ENCODE data around the gene TMEM212.

DNA sequence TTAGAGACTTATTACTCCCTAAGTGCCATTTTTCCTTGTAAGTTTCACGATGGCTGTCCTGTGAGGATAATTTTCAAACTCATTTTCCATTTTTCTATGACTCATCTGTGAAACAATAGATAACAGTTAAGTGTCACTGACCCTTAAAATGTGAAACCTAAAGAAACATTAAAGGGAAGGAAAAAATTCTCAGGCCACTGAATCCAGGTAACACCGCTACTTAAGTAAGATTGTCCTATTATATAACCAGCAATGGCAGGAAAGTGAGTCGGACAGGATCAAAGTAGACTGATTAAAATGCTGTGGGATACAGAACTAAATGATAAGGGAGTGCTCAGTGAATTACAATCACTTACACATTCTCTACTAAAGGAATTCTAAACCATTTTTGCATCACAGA lies 45.3 kb upstream of the TMEM212 start:
- TF ChIP-seq, protein P1, sequence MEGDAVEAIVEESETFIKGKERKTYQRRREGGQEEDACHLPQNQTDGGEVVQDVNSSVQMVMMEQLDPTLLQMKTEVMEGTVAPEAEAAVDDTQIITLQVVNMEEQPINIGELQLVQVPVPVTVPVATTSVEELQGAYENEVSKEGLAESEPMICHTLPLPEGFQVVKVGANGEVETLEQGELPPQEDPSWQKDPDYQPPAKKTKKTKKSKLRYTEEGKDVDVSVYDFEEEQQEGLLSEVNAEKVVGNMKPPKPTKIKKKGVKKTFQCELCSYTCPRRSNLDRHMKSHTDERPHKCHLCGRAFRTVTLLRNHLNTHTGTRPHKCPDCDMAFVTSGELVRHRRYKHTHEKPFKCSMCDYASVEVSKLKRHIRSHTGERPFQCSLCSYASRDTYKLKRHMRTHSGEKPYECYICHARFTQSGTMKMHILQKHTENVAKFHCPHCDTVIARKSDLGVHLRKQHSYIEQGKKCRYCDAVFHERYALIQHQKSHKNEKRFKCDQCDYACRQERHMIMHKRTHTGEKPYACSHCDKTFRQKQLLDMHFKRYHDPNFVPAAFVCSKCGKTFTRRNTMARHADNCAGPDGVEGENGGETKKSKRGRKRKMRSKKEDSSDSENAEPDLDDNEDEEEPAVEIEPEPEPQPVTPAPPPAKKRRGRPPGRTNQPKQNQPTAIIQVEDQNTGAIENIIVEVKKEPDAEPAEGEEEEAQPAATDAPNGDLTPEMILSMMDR (IDR thresholded peaks at IDR 0.05 in 4 of 5, conservative IDR thresholded peaks at IDR 0.05 in 1 of 5), result no peak
- no peak for TF ChIP-seq POLR2A (IDR thresholded peaks at IDR 0.05)
